ENCODE measurements around the gene SEC63.
"Not testable (repeated sequence)": the region's sequence is repeated elsewhere in the genome, so short reads cannot be mapped to it uniquely, and the experiment has no call there.

SEC63 gene

GRCh38 chr6:107926697-107927544 lies 31.1 kb downstream of the SEC63 start:
- not testable (repeated sequence) for DNase-seq

- no peak for DNase-seq
Observed at GRCh38 chr6:107917451-107918375, 40.3 kb downstream of the SEC63 start.

GRCh38 chr6:107916961-107917360 lies 41.0 kb downstream of the SEC63 start:
- DNase-seq = not testable (repeated sequence)

- DNase-seq = no peak
Observed at GRCh38 chr6:107911692-107912091, 46.3 kb downstream of the SEC63 start.

GRCh38 chr6:107894809-107895396 lies 63.1 kb downstream of the SEC63 start:
- no peak for DNase-seq

- DNase-seq = not testable (repeated sequence)
Observed at GRCh38 chr6:107890431-107890830, 67.6 kb downstream of the SEC63 start.

- DNase-seq = not testable (repeated sequence)
Observed at GRCh38 chr6:107885950-107886349, 72.1 kb downstream of the SEC63 start.

GRCh38 chr6:107879941-107880340 lies 78.1 kb downstream of the SEC63 start:
- DNase-seq = no peak

GRCh38 chr6:107877968-107878367 lies 80.0 kb downstream of the SEC63 start:
- DNase-seq = no peak

GRCh38 chr6:107871976-107872375 lies 86.0 kb downstream of the SEC63 start:
- no peak for DNase-seq

- DNase-seq = not testable (repeated sequence)
Observed at GRCh38 chr6:107871512-107871911, 86.5 kb downstream of the SEC63 start.

GRCh38 chr6:107871016-107871415 lies 87.0 kb downstream of the SEC63 start:
- no peak for DNase-seq

GRCh38 chr6:107870381-107870780 lies 87.6 kb downstream of the SEC63 start:
- DNase-seq = no peak

- no peak for DNase-seq
Observed at GRCh38 chr6:107869871-107870270, 88.1 kb downstream of the SEC63 start.

GRCh38 chr6:107868867-107869611 lies 89.0 kb downstream of the SEC63 start:
- no peak for DNase-seq

- DNase-seq = no peak
Observed at GRCh38 chr6:107867302-107867615, 90.7 kb downstream of the SEC63 start.

- DNase-seq = no peak
Observed at GRCh38 chr6:107866606-107867301, 91.3 kb downstream of the SEC63 start.

- no peak for DNase-seq
Observed at GRCh38 chr6:107864226-107865127, 93.5 kb downstream of the SEC63 start.

- no peak for DNase-seq
Observed at GRCh38 chr6:107862383-107862782, 95.6 kb downstream of the SEC63 start.

GRCh38 chr6:107860963-107861362 lies 97.0 kb downstream of the SEC63 start:
- not testable (repeated sequence) for DNase-seq

- DNase-seq = not testable (repeated sequence)
Observed at GRCh38 chr6:107860144-107860543, 97.9 kb downstream of the SEC63 start.
